Chondrocyte (in vitro differentiated cells): Measurements from ENCODE around the gene TSHZ2. TPM values are rescaled to one million over a fixed set of nuclear protein-coding genes. Genes with fewer than 3 reads are reported as not detected.

ENCODE experiments used
- DNase-seq: peaks from one replicate; pipeline ENCODE4 v3.0.0; 2021; ENCODE audit warnings: mixed read lengths, low spot score
- H3K27ac Mint-ChIP-seq: one replicate; pipeline ENCODE4 v1.8.0; 2021; ENCODE audit warnings: mild to moderate bottlenecking, moderate library complexity, mixed read lengths; ENCODE audit not compliant: unreplicated experiment
- H3K27me3 Mint-ChIP-seq: 2 replicates; pipeline ENCODE4 v1.8.0; 2021; ENCODE audit warnings: low read depth, mixed read lengths
- H3K36me3 Mint-ChIP-seq: 2 replicates; pipeline ENCODE4 v1.8.0; 2021; ENCODE audit warnings: low read depth, mixed read lengths
- H3K4me1 Mint-ChIP-seq: 2 replicates; pipeline ENCODE4 v1.8.0; 2021; ENCODE audit warnings: low read depth, mild to moderate bottlenecking, mixed read lengths
- H3K4me3 Mint-ChIP-seq: one replicate; pipeline ENCODE4 v1.8.0; 2021; ENCODE audit warnings: mild to moderate bottlenecking, moderate library complexity, mixed read lengths; ENCODE audit not compliant: unreplicated experiment
- H3K9me3 Mint-ChIP-seq: 2 replicates; pipeline ENCODE4 v1.8.0; 2021; ENCODE audit warnings: low read depth, mixed read lengths
- CTCF ChIP-seq: fragments of 200-600 bp; sonication (generic); IDR thresholded peaks from 2 replicates; pipeline ENCODE4 v1.5.0; 2021; ENCODE audit warnings: antibody characterized with exemption, mild to moderate bottlenecking, moderate library complexity
- total RNA-seq: library from RNA; stranded (reverse); gene quantifications from 3 replicates; pipeline ENCODE4 v1.2.1, GENCODE V29; 2021

Gene TSHZ2
- total RNA-seq, 1 donor from 2014 or later: 0.37 TPM

- TF ChIP-seq CTCF: no peak
- no peaks in the 10 kb centered on the region for H3K4me1 Mint-ChIP-seq
- peaks cover 2% of the 10 kb centered on the region for H3K36me3 Mint-ChIP-seq
- peaks cover 40% of the 10 kb centered on the region for H3K9me3 Mint-ChIP-seq
- H3K27ac Mint-ChIP-seq: no peak overlapping the region
- DNase-seq: no peak
- H3K27me3 Mint-ChIP-seq: no peaks in the 10 kb centered on the region
- H3K4me3 Mint-ChIP-seq: no peak overlapping the region
Measured at GRCh38 chr20:53448875-53449274, 476.7 kb downstream of the TSHZ2 start.

GRCh38 chr20:53453076-53453475 is 480.9 kb downstream of the TSHZ2 start:
- H3K9me3 Mint-ChIP-seq: peaks cover 42% of the 10 kb centered on the region
- DNase-seq: no peak
- H3K4me3 Mint-ChIP-seq: no peak overlapping the region
- H3K27me3 Mint-ChIP-seq: no peaks in the 10 kb centered on the region
- H3K27ac Mint-ChIP-seq: no peak overlapping the region
- peaks cover 2% of the 10 kb centered on the region for H3K36me3 Mint-ChIP-seq
- no peaks in the 10 kb centered on the region for H3K4me1 Mint-ChIP-seq
- TF ChIP-seq CTCF: no peak

DNA sequence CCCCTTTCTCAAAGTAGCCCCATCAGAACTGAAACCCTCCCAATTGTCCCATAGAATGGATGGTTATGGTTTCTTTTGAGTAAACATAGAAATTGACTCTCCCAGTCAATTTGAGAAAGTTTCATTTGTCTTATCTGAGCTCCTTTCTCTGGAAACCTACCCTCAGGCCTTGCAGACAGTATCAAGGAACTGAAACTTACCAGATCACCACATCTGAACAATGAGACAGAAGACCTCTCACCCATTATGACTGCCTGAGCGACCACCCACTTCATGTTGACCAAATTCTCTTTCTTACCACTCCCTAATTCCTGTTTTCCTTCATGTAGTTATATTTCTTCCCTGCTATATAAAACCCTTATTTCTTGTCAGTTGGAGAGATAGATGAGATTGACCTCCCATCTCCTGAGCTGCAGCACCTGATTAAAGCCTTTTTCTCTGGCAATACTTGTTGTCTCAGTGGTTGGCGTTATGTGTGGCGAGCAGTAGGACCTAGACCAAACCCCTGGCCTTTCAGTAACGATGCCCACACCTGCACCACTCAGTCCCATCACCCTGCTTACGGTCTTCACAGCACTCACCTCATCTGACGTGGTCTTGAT is 482.6 kb downstream of the TSHZ2 start:
- no peak for DNase-seq
- peaks cover 2% of the 10 kb centered on the region for H3K36me3 Mint-ChIP-seq
- no peak overlapping the region for H3K27ac Mint-ChIP-seq
- TF ChIP-seq CTCF: no peak
- H3K4me1 Mint-ChIP-seq: no peaks in the 10 kb centered on the region
- peaks cover 31% of the 10 kb centered on the region for H3K9me3 Mint-ChIP-seq
- no peaks in the 10 kb centered on the region for H3K27me3 Mint-ChIP-seq
- H3K4me3 Mint-ChIP-seq: no peak overlapping the region

DNA sequence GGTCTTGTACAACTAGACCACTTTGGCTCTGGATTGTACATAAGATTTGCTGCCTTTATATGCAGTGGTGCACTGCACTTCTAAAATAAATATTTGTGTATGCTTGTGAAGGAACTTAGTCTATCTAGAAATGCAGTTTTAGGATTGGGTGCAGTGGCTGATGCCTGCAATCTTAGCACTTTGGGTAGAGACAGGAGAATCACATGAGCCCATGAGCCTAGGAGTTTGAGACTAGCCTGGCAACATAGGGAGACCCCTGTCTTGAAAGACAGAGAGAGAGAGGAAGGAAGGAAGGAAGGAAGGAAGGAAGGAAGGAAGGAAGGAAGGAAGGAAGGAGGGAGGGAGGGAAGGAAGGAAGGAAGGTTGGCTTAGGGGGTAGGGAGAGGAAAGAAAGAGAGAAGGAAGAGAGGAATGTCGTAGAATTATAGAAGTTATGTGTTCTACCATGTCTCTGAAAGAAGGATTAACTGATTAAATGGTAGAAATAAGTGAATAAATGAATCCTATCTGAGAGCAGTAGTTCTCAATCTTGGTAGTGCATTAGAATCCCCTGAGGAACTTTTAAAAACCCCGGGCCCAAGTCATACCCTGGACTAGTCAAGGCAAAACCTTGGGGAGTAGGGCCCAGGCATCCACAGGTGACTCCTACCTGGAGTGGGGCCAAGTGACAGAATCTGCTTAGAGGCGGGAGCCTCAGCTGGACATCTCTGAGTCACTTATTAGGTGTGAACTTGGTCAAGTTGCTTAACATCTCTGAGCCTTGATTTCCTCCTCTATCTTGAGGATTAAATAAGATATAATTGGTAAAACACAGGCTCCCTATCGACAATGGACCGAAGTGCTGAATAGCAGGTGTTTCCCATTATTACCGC is 491.2 kb downstream of the TSHZ2 start:
- no peaks in the 10 kb centered on the region for H3K27me3 Mint-ChIP-seq
- H3K36me3 Mint-ChIP-seq: peaks cover 2% of the 10 kb centered on the region
- peaks cover 12% of the 10 kb centered on the region for H3K9me3 Mint-ChIP-seq
- H3K27ac Mint-ChIP-seq: no peak overlapping the region
- no peak overlapping the region for H3K4me3 Mint-ChIP-seq
- TF ChIP-seq CTCF: no peak
- H3K4me1 Mint-ChIP-seq: no peaks in the 10 kb centered on the region
- DNase-seq: no peak

DNA sequence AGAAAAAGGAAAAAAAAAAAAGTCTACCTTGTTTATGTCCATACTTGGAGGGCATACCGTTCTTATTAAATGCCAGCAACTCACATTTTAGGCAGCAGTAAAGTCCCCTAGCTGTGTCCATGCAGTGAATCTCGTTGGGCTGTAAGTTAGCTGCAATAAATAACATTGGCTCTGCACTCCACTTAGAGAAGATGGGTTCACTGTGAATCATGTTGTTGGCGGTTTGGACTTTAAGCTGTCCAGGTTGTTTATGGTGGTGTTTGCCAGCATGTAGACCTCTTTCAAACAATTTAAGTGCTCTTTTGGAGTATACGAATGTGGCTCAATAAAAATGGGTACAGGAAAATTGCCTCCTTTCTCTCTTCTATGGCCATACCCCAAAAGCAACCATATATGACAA is 494.1 kb downstream of the TSHZ2 start:
- Mint-ChIP-seq H3K9me3 (peaks cover 8% of the 10 kb centered on the region), H3K4me3 (no peak overlapping the region), H3K27me3 (no peaks in the 10 kb centered on the region), H3K36me3 (peaks cover 2% of the 10 kb centered on the region), H3K4me1 (no peaks in the 10 kb centered on the region), H3K27ac (no peak overlapping the region)
- TF ChIP-seq CTCF: no peak
- no peak for DNase-seq
